Left ventricle myocardium inferior (tissue), 1 donor: ENCODE results near the gene RGS8. TPM values are rescaled to one million over a fixed set of nuclear protein-coding genes. Genes with fewer than 3 reads are reported as not detected.

ENCODE experiments used
- DNase-seq: peaks from one replicate; pipeline ENCODE4 v3.0.0-alpha.2; 2020
- H3K27ac ChIP-seq: fragments of 200-600 bp; replicated peaks from 2 replicates; pipeline ENCODE4 v1.8.0; 2021
- H3K27me3 ChIP-seq: fragments of 200-600 bp; 2 replicates; pipeline ENCODE4 v1.8.0; 2021; ENCODE audit warnings: low read depth
- H3K36me3 ChIP-seq: fragments of 200-600 bp; 2 replicates; pipeline ENCODE4 v1.8.0; 2021
- H3K4me1 ChIP-seq: fragments of 200-600 bp; 2 replicates; pipeline ENCODE4 v1.8.0; 2021
- H3K4me3 ChIP-seq: fragments of 200-600 bp; 2 replicates; pipeline ENCODE4 v1.8.0; 2021; ENCODE audit warnings: mild to moderate bottlenecking, moderate library complexity
- H3K9me3 ChIP-seq: fragments of 200-600 bp; replicated peaks from 2 replicates; pipeline ENCODE4 v1.8.0; 2021
- intact Hi-C: fragments of 100-400 bp; cut with micrococcal nuclease; formaldehyde crosslinking; loops from one replicate; pipeline ENCODE4 v1.11.0; 2022
- total RNA-seq: library from RNA; stranded (reverse); fragmentation: NEBNext Ultra II Directional; extraction: Animal tissue kit (Norgen Biotek cat#: 25700); gene quantifications from one replicate; pipeline ENCODE4 v1.2.1, GENCODE V29; 2021
- TF ChIP-seq, protein P1 (sequence below): fragments of 200-600 bp; IDR thresholded peaks from 2 replicates; pipeline ENCODE4 v1.8.0; 2021; ENCODE audit warnings: antibody characterized with exemption, mild to moderate bottlenecking, borderline replicate concordance
- donor health status: DM: no; HTN: yes; CAD: no; lungs with severe emphysema.

RGS8 gene
- total RNA-seq, 1 donor from 2014 or later = 0.05 TPM

DNA sequence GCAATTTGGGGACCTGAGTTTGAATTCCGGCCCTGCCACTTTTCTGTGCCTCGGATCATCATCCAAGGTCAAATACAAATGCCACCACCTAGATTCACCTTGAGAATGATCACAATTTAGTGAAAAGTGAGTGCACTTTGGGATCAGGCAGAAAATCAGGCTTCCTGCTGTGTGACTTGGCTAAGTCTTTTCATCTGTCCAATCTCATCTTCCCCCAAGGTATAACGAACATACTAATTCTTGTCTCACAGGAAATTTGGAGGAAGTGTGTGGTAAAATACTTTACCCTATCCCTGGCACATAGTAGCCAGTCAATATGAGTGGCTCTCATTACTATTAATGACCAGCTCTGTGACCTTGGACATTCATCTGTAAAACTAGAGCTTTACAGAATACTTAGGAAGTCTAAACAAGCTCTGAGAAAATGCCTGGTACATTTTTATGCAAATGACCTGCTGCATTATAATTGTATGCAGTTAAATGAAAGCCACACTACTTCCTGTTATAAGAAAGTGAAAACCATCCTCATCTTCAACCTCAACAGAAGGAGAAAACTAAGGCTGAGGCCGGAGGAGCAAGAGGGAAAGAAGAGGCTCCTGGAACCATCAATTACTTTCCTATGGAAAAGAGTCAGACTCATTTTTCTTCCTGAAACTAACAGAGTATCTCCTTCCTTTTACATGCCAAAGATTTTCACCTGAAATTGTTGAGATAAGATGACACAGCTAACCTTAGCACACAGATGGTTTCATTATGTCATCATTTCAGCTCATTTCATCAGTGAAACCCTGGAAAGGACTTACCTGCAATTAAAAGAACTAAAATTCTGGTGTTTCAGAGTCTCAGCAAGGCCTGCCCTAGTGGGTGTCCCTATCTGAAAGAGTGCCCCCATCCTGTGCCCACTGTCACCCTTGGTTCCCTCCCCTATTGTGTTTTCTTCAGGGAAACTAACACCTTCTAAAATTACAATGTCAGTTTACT, 32.6 kb upstream of the RGS8 start:
- TF ChIP-seq, protein P1, sequence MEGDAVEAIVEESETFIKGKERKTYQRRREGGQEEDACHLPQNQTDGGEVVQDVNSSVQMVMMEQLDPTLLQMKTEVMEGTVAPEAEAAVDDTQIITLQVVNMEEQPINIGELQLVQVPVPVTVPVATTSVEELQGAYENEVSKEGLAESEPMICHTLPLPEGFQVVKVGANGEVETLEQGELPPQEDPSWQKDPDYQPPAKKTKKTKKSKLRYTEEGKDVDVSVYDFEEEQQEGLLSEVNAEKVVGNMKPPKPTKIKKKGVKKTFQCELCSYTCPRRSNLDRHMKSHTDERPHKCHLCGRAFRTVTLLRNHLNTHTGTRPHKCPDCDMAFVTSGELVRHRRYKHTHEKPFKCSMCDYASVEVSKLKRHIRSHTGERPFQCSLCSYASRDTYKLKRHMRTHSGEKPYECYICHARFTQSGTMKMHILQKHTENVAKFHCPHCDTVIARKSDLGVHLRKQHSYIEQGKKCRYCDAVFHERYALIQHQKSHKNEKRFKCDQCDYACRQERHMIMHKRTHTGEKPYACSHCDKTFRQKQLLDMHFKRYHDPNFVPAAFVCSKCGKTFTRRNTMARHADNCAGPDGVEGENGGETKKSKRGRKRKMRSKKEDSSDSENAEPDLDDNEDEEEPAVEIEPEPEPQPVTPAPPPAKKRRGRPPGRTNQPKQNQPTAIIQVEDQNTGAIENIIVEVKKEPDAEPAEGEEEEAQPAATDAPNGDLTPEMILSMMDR = no peak
- Histone ChIP-seq H3K36me3 (no peaks in the 10 kb centered on the region), H3K27ac (no peak overlapping the region), H3K4me3 (no peak overlapping the region), H3K4me1 (no peaks in the 10 kb centered on the region), H3K27me3 (no peaks in the 10 kb centered on the region), H3K9me3 (no peaks in the 10 kb centered on the region)
- intact Hi-C loops = no loop called here
- DNase-seq = no peak

DNA sequence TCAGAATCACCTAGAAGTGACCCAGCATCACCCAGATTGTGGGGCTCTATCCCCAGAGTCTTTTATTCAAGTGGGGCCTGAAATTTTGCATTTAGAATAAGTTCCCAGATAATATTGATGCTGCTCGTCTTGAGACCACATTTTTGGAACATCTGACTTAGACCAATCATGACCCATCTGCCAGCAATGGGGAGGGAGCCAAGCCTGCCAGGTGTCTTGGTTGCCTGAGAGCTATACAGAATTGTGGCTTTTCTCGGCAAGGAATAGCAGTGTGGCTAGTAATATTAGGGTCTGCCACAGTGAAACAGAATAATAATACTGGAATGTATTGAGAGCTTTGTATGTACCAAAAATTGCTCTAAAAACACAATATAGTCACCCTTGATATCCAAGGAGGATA, 31.1 kb upstream of the RGS8 start:
- intact Hi-C loops = no loop called here
- DNase-seq = no peak
- TF ChIP-seq, protein P1 = no peak
- Histone ChIP-seq H3K9me3 (no peaks in the 10 kb centered on the region), H3K27ac (no peak overlapping the region), H3K27me3 (no peaks in the 10 kb centered on the region), H3K4me1 (no peaks in the 10 kb centered on the region), H3K36me3 (no peaks in the 10 kb centered on the region), H3K4me3 (no peak overlapping the region)

DNA sequence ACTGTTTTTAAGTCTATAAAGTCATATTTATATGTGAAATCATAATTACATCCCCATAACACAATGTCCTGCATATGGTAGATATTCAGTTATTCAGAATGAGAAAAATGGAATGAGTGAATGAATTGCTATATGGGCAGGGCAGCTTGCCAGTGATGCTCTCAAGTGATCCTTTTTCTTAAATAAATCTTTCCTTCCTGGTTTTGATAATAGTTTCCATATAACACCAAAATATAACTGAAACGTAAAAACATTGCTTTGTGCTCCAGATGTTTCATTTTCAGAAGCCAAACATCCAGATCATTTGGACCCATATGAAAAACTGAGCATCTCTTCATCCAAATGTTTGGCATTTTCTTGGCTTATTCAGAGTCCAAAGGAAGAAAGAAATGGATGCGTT, 30.2 kb upstream of the RGS8 start:
- Histone ChIP-seq H3K27me3 (no peaks in the 10 kb centered on the region), H3K36me3 (no peaks in the 10 kb centered on the region), H3K4me1 (no peaks in the 10 kb centered on the region), H3K27ac (no peak overlapping the region), H3K4me3 (no peak overlapping the region), H3K9me3 (no peaks in the 10 kb centered on the region)
- intact Hi-C loops = no loop called here
- DNase-seq = no peak
- TF ChIP-seq, protein P1 = no peak

DNA sequence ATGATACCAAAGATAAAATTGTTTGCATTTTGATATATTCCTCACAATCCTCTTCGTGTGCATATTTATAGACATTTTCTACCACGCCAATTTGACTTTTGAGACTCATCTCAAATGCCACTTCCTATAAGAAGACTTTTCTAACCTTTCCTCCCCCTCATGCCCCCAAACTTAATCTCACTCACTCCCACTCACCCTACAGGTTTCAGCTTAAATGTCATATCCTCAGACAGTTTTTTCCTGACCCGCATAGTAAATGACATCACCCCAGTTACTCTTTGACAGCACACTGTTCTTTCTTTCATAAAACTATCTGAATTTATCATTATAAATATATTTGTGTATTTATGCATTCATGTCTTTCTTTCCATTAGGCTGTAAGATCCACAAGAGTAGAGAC, 29.6 kb upstream of the RGS8 start:
- Histone ChIP-seq H3K36me3 (no peaks in the 10 kb centered on the region), H3K27me3 (no peaks in the 10 kb centered on the region), H3K9me3 (no peaks in the 10 kb centered on the region), H3K27ac (no peak overlapping the region), H3K4me3 (no peak overlapping the region), H3K4me1 (no peaks in the 10 kb centered on the region)
- DNase-seq = no peak
- TF ChIP-seq, protein P1 = no peak
- intact Hi-C loops = no loop called here

DNA sequence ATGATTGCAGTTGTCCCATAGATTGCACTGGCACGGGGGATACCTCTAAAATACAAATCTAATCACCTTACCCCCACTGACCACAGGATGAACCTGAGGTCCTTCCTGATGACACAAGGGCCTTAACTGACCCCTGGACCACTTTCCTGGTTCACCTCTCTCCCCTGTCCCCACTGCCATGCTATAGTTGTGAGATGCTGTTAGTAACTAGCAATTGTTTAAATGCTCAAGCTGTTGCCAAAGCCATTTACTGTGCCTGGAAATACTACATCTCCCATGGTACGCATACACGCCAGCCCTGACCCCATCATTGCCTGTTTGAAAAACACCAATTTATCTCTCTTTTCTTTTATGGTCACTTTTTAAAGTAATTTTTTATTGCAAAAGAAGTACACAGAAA, 29.1 kb upstream of the RGS8 start:
- H3K4me3 ChIP-seq = no peak overlapping the region
- no peak overlapping the region for H3K27ac ChIP-seq
- intact Hi-C loops = no loop called here
- TF ChIP-seq, protein P1 = no peak
- no peaks in the 10 kb centered on the region for H3K27me3 ChIP-seq
- no peaks in the 10 kb centered on the region for H3K9me3 ChIP-seq
- no peaks in the 10 kb centered on the region for H3K36me3 ChIP-seq
- DNase-seq = no peak
- H3K4me1 ChIP-seq = no peaks in the 10 kb centered on the region
